Measurements from ENCODE around the gene CCSAP.
A peak's percentile ranks its signal among the peaks of the same experiment; 100 is the strongest.
"Not testable (repeated sequence)": the region's sequence is repeated elsewhere in the genome, so short reads cannot be mapped to it uniquely, and the experiment has no call there.

Gene CCSAP, protein sequence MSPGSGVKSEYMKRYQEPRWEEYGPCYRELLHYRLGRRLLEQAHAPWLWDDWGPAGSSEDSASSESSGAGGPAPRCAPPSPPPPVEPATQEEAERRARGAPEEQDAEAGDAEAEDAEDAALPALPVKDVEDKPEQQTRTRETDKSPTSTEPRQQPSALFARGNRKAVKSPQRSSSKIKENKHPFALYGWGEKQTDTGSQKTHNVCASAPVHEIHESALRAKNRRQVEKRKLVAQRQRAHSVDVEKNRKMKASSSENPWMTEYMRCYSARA

DNA sequence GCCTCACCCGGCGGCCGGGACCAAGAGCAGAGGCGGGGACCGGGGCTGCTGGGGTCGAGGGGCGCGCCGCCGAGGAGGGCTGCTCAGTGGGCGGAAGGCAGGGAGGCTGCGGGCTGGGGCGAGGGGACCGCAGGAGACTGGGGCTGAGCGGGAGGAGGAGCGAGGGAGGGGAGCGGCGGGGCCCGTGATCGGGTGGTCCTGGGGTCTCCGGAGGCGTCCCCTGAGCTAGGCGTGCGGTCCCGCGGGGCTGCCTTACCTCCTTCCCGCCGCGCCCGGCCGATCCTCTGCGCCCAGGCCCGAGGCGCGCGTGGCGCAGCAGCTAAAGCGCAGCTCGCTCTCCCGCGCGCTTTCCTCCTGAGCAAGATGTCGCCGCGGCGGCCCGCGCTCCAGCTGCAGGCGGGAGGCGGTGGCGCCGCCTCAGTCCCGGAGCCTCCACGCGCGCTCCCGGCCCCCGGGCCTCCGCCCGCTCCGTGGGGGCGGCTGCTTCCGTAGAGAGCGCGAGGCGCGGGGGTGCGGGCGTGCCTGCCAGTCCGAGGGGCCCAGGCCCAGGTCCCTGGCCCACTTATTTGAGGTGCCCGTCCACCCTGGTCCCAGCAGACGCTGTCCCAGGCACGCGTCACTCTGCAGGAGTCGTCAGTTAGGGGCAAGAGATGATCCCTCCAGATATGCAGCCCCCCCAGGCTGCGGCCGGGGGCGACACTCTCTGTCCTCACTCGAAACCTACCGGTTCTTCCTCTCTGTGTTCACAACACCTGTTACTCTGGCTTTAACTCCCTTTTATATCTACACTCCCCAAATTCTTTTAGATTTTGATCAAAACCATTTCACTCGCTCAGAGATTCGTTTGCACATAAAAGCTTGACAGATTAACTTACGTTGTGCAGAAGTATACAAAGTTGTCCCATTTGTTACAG, at the start of gene CCSAP:
Gene CCSAP, minus strand, starts transcription at position 392 of the 914 bp plus-strand sequence. CDS start 582 bp downstream, outside the sequence.
- DNase-seq, result peak; percentile 66

DNA sequence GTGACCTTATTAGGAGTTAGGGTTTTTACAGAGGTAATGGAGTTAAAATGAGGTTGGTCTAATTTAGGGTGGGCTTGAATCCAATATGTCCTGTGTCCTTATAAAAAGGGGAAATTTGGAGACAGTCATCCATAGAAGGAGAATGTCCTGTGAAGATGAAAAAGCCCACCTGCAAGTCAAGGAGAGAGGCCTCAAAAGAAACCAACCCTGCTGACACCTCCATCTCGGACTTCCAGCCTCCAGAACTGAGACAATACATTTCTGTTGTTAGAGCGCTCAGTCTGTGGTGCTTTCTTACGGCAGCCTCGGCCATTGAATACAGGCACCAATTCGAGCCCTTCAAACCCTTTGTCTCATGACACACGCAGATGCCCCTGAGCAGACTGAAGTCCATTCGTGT, 47.3 kb upstream of the CCSAP start:
- no peak for DNase-seq

DNA sequence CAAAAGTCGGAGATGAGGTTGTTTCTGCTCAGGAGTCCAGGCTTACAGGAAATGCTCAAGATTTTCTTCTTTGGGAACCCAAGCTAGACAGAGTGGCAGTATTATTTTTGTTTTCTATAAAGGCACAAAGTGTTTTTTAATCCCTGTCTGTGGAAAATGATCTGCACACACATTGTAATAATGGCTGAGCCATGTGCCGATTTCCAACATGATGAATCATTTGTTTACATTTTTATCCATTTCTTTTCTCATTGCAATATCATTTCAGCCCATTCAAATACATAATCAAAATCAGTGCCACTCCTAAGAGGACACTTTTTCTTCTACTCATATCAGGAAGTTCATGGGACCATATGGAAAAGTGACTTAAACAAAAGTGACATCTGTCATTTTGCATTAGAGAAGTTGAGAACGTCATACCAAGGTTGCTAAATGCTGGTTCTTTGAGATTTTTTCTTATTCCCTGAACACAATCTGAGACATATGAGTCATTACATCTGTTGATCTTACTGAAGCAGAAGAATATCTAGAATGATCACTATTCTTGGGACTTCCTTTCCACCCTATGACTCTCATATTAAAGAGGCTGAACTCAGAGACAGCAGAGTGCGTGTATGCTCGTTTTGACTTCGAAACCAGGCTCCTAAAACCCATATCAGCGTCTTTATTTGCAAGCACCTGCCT, 46.2 kb upstream of the CCSAP start:
- DNase-seq, result no peak

DNA sequence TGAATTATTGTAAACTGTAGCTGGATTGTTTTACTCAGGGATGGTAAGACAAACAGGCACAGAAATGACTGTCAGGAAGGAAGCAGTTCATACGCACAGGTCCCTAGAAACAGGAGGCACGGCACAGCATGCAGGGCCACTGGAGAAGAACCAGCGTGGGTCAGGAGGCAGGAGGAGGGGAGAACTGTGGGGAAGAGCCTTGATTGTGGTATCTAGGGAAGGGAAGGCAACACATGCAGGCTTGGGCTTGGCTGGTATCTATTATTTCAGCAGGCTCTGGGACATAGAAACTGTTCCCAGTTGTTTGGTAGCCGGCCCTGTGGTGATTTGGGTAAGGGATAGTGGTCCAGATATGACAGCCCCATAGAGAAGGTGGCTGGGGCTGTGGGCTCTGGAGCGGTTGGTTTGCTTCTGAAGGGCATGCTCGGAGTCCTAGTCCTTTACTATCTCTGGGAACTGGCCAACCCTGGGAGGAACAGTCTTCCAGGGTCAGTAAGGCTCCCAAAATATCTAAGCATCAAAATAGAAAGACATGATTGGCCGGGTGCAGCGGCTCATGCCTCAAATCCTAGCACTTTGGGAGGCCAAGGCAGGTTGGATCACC, 43.1 kb upstream of the CCSAP start:
- no peak for DNase-seq

DNA sequence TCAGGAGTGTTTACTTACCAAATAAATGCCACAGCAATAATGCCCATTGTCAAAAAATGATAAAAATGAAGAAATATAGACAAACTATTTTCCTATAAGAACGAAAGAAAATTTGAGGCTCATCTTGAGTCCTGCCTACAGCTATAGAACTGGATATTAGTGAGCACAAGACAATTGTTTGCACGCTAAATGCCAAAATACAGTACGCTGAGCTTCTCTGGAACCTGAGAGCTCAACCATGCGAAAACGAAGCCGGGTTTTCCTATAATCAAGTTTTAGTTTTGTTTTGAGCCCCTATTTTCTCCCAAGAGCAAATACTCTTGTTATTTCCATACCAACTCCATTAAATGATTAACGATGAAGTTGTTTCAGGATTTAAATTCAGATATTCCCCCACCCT, 42.0 kb upstream of the CCSAP start:
- DNase-seq, result no peak

DNA sequence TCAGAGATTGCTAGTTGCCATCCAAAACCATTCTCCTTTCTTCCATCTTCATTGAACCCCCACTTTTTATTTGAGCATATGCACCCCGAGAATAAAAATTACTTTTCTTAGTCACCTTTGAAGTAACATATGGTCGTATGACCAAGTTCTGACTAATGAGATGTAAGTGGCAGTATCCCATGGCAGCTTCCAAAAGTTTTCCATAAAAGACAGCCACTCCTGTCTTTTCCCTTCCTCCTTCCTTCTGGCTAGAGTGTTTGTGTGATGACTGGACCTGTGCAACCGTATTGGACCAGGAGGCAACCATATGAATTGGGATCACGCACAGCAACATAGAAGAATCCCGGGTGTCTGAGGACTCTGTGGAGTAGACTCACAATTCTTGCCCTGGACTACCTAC, 41.1 kb upstream of the CCSAP start:
- DNase-seq, result no peak

DNA sequence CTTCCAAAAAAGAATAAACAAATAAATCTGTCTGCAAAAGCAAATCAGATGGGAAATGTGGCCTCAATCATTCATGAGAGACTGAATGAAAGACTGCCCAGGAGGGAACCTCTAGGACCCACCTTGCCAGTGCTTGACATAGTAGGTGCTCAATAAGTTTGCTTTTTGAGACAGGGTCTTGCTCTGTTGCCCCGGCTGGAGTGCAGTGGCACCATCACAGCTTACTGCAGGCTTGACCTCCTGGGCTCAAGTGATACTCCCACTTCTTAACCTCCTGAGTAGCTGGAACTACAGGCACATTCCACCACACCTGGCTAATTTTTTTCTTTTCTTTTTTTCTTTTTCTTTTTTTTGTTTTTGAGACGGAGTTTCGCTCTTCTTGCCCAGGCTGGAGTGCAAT, 40.3 kb upstream of the CCSAP start:
- no peak for DNase-seq

DNA sequence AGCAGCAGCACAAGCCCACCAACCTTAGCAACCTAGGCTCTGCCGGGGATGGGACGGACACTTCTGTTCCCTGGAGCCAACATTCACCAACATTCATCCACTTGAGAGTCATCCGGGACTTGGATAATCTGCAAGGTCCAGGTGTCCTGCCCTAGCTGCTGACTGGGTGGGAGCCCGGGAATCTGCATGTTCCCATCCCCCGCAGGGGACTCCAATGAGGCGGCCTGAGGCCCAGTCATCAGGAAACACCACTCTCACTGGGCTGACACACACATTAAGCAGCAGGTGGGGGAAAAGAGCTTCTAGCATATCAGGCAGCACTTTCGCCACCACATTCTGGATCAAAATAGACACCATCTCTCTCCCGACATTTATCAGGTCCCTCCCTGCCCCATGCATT, 38.4 kb upstream of the CCSAP start:
- DNase-seq, result no peak

DNA sequence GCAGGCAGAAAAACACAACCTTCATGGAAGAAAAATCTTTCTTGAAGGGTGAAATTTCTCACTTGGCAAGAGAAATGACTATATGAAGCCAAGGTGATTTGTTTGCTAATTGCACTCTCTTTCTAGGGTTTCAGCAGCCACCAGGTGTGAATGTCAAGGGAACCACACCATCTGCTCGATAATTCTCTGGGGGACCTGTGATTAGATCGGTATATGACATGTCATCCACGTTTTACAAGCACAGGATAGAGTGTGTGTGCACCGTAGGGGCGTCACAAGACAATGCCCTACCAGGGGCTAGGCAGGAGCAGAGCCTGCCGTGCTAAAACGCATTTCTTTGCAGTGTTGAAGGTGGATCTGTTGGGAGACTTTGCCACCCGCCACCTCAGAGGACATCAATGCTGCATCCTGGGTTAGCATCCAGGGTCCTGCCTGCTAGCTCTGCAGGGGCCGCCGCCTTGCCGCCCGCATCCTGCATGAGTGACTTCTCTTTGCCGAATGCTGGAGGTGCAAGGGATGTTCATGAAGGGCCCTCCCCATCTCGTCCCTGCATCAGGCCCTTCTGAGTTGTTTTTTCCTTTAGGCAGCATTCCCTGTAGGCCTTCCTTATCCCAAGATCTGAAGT, 37.8 kb upstream of the CCSAP start:
- no peak for DNase-seq

DNA sequence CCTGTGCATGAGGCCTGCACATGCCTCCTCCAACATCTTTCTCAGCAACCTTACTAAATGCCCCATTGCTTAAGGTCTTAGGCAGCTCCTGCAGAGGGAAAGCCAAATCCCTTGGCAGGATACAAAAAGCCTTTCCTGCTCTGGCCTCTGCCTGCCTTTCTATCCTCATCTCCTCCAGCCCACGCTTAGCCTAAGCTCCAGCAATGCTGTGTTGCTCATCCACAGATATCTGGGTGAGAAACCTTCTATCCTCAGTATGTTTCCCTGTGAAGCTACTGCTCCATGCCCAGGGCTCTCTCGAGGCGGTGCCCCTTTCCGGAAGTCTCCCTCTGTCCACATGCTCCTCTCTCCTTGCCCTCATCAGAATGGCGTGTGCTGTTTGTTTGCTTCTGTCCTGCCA, 37.0 kb upstream of the CCSAP start:
- no peak for DNase-seq

DNA sequence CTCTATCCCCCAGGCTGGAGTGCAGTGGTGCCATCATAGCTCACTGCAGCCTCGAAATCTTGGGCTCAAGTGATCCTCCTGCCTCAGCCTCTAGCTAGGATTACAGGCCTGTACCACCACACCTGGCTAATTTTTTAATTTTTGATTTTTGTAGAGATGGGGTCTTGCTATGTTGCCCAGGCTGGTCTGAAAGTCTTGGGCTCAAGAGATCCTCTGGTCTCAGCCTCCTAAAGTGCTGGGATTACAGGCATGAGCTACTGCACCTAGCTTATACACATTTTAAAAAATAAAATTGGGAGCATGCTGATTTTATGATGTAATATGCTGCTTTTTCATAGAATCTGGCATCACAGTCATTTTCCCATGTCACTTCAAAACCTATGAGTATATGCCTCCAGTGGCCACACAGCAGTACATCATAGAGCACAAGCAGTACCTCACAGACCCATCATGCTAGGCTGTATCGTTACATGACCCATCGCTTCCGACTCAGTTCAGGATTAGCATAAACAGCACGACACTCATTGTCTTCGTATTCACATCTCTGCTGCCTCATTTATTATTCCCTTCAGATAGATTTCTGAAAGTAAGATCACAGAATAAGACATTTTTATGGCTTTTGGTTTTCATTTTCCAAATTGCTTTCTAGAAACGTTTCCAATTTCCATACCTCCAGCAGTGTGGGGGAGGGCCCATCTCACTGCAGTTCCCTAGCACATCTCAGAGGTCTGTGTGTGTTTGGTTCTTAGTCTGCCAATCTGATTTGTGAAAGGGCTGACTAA, 35.9 kb upstream of the CCSAP start:
- no peak for DNase-seq

DNA sequence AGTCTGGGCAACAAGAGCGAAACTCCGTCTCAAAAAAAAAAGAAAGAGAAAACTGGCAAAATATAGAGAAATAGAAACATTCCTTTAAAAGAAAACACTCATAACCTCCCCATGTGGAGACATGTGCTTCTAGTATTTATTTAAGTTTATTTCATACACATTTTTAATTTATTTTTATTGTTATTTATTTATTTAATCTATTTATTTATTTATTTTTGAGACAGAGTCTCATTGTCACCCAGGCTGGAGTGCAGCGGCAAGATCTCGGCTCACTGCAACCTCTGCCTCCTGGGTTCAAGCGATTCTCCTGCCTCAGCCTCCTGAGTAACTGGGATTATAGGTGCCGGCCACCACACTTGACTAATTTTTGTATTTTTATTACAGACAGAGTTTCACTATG, 35.2 kb upstream of the CCSAP start:
- DNase-seq, result not testable (repeated sequence)

DNA sequence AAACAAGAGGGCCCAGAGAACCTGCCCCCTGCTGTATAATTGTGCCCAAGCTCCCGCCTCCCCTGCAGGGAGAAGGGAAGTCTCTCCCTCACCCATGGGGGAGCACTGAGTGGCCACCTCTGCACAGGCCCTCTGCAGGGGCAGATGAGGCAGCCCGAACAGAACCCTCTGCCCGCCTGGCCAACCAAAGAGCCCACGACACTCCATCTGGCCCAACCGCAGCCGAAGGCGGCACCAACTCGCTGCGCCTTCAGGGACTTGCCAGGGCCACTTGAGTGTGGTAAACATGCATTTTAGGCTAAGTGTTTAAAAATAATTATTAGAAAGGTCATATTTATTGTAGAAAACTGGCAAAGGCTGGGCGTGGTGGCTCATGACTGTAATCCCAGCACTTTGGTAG, 34.6 kb upstream of the CCSAP start:
- no peak for DNase-seq

DNA sequence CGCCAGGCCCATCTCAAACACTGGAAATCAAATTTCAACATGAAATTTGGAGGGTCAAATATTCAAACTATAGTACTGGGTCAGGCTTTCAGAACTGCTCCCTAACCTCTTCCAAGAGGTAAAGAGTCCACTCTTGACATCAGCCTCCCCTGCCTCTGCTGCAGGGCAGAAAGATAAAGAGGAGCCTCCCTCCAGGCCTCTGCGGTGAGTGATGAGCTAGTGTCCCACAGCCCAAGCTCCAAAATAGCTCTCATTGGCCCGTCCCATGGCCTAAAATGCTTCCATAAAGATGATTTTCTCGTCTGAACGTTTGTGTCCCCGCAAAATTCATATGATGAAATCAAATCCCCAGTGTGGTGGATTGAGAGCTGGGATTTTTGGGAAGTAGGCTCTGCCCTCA, 33.7 kb upstream of the CCSAP start:
- no peak for DNase-seq

DNA sequence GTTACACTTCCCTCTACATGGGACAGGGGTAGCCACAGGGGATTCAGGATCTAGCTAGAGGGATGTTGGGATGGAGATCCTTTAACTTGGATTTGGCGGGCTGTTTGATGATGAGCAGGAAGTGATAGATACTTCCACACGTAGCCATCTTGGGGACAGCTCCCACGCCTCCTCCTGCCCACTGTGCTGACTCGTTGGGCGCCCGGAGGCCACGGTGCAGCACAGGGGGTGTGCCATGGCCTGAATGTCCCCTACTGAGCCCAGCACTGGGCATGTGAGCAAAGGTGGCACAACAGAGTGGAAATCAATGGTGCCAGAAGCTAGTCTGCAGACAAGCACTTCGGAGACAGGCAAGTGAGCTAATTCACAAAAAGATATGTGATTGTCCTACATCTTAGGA, 31.6 kb upstream of the CCSAP start:
- DNase-seq, result no peak

DNA sequence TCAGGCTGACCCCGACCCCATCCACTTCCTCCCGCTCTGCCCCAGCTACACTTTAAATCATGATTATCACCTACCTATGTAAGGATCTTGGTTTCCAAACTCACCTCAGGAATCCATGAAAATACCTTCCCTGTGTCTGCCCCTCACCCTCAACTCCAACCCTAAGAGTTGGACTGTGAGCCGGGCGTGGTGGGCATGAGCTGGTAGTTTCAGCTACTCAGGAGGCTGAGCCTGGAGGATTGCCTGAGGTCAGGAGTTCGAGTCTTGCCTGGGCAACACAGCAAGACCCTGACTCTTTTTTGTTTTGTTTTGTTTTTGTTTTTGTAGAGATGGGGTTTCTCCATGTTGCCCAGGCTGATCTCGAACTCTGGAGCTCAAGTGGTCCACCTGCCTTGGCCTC, 30.5 kb upstream of the CCSAP start:
- DNase-seq, result no peak

DNA sequence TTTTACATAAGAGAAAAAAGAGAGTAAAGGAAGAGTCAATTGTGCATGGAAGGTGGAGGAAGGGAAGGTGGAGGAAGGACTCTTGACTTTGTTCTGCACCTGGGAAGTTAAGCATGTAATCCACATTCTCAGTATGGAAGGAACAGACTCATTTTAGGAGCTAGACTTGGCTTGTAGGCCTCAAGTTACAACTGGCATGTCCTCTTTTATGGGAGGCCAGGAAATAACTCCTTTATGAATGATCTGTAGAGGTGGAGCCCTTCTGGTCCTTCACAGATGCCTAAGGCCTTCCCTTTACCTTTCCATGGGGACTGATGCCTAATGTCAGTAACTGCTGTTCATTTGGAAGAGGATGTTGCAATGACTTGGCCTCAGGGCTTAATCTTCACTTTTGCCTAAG, 29.4 kb upstream of the CCSAP start:
- no peak for DNase-seq

DNA sequence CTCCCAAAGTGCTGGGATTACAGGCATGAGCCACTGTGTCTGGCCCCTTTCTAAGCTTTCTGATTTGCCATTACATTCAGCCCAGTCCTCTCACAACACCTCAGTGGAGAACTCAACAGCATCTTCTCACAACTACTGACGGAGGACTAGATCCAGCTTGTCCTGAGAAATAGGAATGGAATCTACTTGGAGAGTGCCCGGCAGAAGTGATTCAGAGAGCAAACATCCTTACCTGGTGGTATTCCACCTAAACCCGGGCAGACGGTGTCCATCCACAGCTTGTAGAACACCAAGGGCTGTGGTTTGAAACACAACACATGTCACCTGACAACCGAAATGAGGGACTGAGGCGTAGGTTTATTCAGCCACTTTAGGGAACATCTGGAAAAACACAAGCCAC, 28.8 kb upstream of the CCSAP start:
- no peak for DNase-seq

DNA sequence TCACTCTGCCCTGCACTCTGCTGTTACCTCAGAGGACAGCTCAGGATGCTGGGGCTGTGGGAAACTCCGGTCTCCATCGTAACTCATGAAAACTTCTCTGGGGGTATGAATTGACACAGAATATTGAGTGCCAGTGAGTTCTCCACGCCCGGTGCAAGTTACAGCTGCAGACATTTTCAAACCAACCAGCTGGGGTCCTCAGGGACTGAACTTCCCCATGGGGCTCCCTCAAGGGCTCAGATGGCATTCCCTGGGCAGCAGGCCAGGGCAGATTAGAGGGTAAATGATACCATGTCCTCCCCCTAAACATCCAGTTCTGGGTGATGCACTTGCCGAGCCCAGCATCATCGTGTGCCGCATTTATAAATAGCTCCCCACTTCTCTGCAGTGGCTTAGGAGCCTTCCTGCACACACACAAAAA, 27.8 kb upstream of the CCSAP start:
- no peak for DNase-seq

DNA sequence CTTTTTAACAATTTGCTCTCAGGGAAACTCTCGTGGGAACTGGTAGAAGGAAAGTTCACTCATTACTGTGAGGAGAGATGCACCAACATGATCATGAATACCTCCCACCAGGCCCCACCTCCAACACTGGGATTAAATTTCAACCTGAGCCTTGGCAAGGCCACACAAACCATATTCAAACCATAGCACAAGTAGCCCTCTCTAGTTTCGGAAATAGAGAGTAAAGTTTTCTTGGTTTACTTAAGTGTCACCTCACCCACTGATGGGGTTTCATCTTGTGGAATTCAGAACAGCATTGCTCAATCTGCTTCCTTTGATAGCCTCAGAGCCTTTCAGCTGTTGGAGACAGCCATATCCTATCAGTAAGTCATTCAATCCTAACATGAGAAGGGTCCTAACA, 25.5 kb upstream of the CCSAP start:
- DNase-seq, result no peak

DNA sequence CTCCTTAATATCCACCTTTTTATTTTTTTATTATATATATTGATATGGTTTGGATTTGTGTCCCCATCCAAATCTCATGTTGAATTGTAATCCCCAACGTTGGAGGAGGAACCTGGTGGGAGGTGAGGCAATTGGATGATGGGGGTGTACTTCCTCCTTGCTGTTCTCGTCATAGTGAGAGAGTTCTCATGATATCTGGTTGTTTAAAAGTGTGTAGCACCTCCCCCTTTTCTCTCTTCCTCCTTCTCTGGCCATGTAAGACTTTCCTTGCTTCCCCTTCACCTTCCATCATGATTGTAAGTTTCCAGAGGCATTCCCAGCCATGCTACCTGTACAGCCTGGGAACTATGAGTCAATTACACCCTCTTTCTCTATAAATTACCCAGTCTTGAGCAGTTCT, 22.7 kb upstream of the CCSAP start:
- no peak for DNase-seq

Data from NCI-H774 (cell line).